NCI-H2081 treated with DMSO at 0.1 percent for 48 hours (cell line): ENCODE results near the gene RABGEF1.
"Not testable (repeated sequence)": the region's sequence is repeated elsewhere in the genome, so short reads cannot be mapped to it uniquely, and the experiment has no call there.

ENCODE experiments used
- DNase-seq: peaks from one replicate; lab custom pipeline; 2025; lab: John Stamatoyannopoulos, UW

Gene RABGEF1

GRCh38 chr7:66740302-66740979, at the start of gene RABGEF1:
Gene RABGEF1, plus strand, starts transcription at chr7:66740733. Its CDS starts 31,167 bp downstream, at chr7:66771900.
- DNase-seq = peak; percentile 64

DNA sequence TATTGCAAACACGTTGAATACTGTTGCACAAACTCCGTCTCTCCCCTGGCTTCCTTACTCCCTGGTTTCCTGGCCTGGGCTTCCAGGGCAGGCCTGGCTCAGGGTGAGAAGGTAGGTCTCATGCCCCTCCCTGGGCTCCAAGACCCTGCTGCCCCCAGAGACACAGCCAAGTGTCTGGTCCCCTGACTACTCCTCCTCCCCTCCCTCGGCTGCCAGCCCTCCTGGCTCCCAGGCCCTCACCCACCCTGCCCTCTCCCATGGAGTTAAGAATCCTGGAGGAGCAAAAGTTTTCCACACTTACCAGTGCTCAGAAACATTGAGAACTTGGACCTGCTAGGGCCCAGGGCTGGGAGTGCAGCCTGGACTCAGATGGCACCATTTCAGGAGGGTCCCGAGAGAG, 47.2 kb upstream of the RABGEF1 start:
- DNase-seq = no peak

- DNase-seq = no peak
Observed at GRCh38 chr7:66694286-66694685, 46.2 kb upstream of the RABGEF1 start.

GRCh38 chr7:66695417-66695816, 45.1 kb upstream of the RABGEF1 start:
- DNase-seq = not testable (repeated sequence)

DNA sequence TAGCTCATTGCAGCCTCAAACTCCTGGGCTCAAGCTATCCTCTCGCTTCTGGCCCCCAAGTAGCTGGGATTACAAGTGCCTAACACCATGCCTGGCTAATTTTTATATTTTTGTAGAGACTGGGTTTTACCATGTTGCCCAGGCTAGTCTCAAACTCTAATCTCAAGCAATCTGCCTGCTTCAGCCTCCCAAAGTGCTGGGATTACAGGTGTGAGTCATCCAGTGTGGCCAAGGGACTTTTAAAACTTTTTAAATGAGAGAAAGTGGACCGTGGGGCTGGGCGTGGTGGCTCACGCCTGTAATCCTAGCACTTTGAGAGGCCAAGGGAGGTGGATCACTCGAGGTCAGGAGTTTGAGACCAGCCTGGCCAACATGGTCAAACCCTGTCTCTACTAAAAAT, 44.4 kb upstream of the RABGEF1 start:
- DNase-seq = not testable (repeated sequence)

DNA sequence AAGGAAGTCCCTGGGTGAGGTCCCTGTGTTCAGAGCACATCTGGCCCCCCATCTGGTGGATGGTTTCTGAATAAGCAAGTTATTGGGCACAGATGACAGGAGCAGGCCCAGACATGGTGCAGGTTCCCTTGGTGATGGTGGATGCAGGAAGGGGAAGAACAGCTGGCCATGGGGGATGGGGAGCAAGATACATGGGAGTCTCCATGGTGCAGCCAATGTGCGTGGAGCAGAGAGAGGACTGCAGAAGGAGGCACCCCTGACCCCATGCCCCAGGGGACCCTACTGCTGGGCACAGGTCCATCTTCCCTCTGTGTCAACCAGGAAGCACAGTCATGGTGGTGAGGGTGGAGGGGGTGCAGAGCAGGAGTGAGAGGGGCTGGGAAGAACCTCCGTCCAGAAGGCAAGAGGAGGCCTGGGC, 43.8 kb upstream of the RABGEF1 start:
- no peak for DNase-seq

DNA sequence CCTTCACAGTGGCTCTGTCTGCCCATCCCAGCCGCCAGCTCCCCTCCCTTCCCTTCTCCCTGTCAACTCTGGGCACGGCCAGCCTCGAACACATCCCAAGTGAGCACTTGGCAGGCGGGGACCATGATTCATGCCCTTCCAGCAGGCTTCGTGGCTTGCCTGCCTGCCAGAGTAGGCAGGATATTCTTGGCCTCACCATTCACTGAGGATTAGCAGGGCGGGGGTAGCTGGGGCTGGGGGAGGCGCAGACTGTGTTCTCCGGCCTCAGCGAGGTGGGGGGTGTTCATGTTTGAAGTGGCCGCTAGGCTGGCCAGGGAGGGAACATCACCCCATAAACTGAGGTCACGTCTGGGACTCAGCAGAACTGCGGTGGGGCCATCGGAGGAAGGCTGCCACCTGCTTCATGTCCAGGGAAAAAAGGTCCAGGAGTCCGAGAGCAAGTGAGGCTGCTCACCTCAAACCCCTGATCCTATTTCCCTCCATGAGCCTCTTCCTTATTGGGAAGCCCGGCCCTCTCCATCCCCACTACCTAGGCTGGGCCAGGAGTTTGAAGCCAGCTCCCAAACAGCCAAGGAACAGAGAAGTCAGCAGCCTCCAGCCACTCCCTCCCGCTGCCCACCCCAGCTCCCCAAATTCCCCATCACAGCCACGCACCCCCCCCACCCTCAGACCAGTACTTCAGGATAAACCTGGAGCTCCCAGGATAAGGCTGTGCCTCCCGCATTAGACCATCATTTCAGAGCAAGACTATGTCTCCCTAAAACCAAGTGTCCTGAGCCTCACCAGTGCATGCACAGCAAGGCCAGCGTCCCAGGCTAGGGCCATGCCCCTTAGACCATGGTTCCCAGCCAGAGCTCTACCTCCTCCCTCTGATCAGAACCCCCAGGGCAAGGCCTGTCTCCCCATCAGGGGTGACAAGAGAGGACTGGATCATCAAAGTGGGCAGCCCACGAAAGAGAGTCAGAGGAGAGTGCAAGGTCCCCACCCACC, 42.8 kb upstream of the RABGEF1 start:
- no peak for DNase-seq

- DNase-seq = no peak
Observed at GRCh38 chr7:66698652-66699205, 41.8 kb upstream of the RABGEF1 start.

GRCh38 chr7:66699998-66700397, 40.5 kb upstream of the RABGEF1 start:
- no peak for DNase-seq

DNA sequence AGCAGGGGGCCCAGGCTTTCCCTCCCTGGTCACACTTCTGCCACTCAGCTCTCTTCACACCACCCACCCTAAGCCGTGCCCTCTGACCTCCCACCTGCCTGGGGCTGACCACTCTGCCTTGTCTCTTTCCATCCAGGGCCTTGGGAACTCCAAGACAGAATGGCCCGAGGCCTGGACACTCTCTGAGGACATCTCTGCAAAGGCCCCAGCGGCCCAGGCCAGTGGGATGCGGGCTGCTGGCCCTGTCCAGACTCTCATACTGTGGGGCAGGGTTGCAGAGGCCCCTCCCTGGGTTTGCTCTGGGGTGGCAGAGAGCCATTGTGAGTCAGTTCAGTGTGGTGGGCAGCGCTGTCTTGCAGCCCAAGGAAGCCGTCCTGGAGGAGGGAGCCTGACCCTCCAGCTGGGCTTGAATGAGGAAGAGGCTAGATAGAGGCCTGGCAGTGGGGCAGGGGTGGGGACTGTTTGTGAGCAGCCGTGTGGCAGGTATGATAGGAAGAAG, 39.9 kb upstream of the RABGEF1 start:
- DNase-seq = no peak

- no peak for DNase-seq
Observed at GRCh38 chr7:66707825-66708224, 32.7 kb upstream of the RABGEF1 start.

- DNase-seq = not testable (repeated sequence)
Observed at GRCh38 chr7:66710752-66711151, 29.8 kb upstream of the RABGEF1 start.

DNA sequence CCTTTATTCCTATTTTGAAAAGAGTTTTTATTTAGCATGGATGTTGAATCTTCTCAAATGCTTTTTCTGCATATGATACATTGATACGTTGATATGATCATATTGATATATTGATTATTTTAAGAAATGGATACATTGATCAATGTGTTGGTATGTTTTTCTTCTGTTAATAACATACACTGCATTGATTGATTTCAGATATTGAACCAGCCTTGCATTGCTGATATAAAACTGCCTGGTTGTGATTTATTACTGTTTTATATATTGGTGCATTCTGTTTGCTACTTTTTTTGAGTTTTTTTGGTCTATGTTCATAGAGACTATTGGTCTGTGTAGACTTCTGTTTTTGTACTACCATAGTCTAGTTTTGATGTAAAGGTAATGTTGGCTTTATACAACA, 26.8 kb upstream of the RABGEF1 start:
- no peak for DNase-seq

DNA sequence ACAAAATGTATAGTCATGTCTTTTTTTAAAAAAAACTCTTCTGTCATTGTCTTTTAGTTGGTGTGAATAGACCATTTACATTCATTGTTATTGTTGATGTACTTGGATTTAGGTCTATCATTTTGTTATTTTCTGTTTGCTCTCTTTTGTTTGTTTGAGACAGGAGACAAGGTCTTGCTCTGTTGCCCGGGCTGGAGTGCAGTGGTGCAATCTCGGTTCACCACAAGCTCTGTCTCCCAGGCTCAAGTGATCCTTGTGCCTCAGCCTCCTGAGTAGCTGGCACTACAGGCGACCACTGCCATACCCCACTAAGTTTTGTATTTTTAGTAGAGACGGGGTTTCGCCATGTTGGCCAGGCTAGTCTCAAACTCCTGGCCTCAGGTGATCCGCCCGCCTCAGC, 23.9 kb upstream of the RABGEF1 start:
- not testable (repeated sequence) for DNase-seq

DNA sequence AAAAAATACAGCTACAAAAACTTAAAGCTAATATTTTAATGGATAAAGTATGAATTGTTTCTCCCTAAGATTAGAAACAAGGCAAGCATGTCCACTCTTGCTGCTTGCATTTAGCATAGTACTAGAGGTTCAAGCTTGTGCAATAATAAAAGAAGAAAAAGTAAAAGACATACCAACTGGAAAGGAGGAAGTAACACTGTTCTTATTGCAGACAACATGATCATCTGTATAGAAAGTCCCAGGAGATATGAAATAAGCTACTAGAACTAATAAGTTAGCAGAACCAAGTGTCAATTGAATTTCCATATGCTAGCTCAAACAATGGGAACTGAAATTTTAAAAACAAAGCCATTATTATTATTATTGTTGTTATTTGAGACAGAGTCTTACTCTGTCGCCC, 20.0 kb upstream of the RABGEF1 start:
- DNase-seq = no peak

GRCh38 chr7:66725843-66726242, 14.7 kb upstream of the RABGEF1 start:
- DNase-seq = no peak

DNA sequence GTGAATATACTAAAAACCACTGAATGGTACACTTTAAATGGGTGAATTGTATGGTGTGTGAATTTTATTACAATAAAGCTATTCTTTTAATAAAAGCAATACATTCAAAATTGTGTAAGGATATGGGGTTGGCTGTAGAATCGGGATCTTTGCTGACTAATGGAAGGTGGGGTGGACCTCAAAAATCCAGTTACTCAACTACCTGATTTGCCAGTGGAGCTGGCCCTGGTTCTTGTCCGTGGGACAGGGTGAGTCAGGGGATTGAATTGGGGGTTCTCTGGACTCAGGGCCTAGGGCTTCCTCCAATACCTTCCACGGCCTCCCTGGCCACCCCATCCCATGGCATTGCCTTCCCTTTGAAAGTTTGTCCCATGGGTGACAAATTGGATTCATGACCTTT, 13.5 kb upstream of the RABGEF1 start:
- DNase-seq = no peak

- no peak for DNase-seq
Observed at GRCh38 chr7:66728571-66728970, 12.0 kb upstream of the RABGEF1 start.

- DNase-seq = no peak
Observed at GRCh38 chr7:66729274-66729673, 11.3 kb upstream of the RABGEF1 start.

- no peak for DNase-seq
Observed at GRCh38 chr7:66731986-66732385, 8.5 kb upstream of the RABGEF1 start.

DNA sequence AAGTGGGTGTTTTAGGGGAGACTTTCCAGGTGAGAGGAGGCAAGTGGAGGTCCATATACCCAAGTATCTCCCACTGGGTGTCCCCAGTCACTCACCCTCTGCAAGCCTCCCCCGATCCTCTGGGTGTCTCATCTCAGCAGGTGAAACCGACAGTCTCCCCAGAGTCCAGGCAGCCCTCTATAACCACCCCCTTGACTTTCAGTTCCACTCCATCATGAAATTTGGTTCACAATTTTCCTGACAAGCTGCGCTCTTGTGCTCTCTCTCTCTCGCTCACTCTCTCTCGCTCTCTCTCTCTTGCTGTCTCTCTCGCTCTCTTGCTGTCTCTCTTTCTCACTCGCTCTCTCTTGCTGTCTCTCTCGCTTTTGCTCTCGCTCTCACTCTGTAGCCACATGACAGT, 8.1 kb upstream of the RABGEF1 start:
- no peak for DNase-seq

GRCh38 chr7:66734006-66734405, 6.5 kb upstream of the RABGEF1 start:
- DNase-seq = no peak

DNA sequence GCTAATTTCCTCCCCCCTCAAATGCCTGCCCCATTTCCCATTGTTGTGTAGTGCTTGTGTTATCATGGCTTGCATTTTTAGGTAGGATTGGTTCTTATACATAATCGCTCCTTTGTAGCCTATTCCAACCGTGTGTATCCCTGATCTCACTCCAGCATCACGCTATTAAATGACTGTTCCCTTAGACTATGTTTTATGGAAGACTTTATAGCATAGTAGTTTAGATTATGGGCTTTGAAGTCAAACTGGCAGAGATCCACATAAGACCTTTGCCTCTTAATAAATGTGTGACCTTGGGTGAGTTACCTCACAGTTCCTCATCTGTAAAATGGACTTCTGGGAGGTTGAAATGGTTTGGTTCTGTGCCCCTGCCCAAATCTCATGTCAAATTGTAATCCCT, 5.4 kb upstream of the RABGEF1 start:
- no peak for DNase-seq
